ENCODE results near the gene METTL24.

Gene METTL24

DNA sequence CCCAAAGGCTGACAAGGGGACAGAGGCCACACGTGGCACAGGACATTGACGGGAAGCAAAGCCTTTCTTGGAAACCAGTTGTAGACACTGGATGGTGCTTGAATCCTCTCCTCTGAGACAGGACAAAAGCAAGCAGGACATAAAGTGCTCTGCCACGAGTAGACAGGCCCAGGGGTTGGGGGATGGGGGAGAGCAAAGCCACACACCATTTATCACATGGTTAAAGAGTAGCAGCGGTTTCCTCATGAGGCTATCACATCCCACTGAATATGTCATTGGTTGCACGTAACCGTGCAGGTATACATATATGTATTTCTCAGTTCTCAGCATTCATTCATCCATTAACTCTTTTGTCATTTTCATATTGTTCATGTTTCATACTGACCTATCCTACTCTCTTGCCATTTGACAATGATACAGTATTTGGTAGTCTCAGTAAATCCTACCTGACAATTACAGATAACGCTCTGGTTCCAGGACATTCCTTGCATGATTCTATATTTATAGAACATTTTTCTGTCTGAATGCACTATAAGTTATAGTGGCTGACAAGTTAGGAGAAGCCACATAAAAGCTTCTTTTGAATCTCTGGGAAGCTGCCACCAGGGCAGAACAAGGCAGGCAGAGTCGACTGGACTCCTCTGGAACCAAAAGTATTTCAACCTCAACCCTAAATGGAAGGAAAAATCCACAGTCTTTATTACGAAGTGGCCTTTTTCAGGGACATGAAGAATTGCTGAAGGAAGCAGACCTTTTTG is 23.5 kb downstream of the METTL24 start:
- DNase-seq (ENCODE audit: low spot score) = no peak

DNA sequence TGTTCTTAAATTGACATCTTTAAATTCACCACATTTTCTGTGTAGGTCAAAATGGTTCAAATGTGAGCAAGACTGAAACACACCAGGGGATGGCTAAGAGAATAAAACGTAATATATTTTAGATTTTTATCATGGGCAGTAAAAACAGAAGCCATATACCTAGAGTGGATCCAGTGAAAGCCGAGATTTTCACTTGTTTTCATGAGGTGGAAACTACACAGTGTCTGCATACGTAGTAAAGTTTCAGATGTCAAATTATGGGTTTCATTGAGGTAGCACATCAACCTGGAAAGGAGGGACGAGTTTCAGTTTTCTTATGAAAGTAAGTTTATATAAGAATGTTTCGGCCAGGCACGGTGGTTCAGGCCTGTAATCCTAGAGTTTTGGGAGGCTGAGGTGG is 25.9 kb downstream of the METTL24 start:
- no peak for DNase-seq (ENCODE audit: low spot score)

DNA sequence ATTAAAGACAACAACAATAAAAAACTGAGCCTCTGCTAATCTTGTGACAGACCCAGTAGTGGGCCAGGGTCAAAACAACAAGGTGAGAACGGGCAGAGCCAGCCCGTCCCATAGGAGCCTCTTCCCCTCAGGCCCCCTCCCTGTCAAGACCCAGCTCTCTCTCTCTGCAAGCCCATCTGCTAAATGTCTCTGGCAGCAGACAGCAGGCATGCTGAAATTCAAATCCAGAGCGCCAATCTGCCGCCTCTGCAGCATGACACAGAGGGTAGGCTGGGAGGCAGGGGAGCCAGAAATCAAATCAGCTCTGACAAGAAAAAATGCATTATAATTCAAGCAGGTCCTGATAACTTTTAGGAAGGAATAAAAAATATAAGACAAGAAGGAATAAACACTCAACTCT is 26.3 kb downstream of the METTL24 start:
- DNase-seq (ENCODE audit: low spot score) = no peak

DNA sequence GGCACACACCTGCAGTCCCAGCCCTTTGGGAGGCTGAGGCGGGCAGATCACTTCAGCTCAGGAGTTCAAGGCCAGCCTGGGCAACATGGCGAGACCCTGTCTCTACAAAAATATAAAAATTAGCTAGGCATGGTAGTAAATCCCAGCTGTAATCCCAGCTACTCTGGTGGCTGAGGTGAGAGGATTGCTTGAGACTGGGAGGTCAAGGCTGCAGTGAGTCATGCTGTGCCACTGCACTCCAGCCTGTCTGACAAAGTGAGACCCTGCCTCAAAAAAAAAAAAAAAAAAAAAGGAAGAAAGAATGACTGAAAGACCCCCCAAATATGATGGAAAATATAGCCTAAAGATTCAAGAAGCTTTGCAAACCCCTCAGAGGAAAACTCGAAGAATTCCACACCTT is 26.8 kb downstream of the METTL24 start:
- DNase-seq (ENCODE audit: low spot score) = no peak

DNA sequence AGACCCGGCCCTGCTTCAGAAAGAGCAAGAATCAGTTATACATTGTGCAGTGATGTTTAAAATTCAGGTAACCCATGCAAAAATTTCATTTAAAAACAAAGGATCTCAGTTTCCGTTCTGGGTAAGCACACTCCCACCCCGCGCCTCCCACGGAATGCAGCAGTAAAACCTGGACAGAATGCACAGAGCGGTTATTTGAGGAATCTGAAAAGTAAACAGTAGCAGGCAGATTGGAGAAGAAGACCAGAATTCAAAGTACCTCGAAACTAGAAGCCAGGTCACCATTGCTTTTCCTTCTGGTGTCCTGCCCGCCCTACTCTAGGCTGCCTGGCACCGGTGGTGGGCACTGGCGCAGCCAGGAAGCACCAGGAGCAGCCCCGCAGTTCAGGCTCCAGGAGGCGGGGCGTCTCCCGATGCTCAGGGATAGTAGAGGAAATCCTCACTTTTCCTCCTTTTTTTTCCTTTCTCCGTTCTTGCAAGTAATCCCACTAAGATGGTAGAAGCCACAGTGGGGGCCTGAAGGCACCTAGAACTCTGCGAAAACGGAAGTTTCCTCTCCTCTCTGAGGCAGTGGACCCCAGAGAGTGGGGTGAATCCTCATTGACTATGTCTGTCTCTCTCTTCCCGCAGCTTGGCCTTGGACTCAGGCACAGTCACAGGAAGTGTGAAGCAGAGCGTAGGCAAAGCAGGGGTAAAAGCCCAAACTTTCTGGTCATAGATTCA is 28.3 kb downstream of the METTL24 start:
- DNase-seq (ENCODE audit: low spot score) = no peak

DNA sequence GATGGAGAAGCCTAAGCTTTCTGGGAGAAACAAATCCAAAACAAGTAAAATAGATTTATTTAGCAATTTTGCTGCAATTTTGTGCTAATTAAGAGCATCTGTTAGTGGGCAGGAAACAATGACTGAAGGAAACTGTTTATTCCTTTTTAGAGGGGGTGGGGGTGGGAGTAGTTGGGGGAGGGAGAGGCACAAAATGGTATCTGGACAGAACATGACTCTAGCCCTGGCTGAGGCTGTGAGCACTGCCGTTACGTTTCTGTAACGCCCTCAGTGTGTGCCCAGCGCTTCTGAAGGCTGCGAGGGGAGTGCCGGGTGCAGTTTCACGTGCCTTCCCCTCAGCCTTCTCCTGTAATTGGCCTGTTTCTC is 28.8 kb downstream of the METTL24 start:
- no peak for DNase-seq (ENCODE audit: low spot score)

DNA sequence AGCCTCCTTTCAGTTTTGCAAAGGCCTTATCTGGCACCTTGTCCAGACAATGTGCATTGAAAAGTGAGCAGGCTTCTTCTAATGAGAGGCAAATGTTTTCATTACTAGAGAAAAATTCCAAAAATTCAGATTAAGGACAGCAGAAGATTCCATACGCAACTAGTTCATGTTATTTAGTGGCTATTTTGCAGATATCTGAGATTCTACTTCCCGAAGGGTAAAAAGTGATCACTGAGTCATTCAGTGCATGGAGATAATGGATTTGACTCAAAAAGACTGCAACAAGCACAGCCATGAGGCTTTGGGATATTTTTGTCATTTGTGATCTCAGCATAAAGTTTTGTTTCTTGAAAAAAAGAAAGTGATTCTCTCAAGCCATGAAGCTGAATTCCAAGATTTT is 29.9 kb downstream of the METTL24 start:
- no peak for DNase-seq (ENCODE audit: low spot score)

DNA sequence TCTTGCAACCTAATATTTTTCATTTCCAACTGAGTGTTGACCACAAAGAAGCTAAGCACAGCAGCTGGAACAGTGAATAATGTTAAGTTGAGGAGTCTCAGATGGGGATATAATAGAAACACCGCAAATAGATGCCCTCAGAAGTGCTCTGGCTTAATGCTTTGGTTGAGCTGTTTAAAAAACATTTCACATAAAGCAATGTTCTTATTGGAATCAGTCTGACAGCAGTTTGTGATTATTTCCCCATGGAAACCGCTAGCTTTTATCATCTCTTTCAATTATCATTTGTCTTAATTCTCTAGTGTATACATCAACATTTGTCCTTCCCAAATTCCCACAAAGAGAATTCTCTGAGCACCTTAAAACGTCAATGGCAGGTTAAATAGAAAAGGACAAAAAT is 30.8 kb downstream of the METTL24 start:
- no peak for DNase-seq (ENCODE audit: low spot score)

DNA sequence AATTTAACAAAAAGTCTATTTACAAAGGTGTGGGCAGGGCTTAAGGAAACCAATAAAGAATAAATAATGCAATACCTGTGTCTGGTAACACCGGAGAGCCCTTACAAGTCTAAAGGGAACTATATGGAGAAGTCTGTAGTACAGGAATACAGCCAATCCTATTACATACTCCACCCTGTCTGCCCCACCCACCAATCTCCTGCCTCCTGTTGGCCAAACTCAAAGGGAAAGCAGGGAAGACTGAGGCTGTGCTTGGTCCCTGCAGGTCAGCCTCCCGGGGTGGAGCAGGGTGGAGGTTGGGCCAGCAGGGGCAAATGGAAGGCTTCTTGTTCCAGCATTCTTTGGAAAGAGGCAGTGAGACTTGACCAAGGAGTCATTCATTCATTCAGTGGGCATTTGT is 31.5 kb downstream of the METTL24 start:
- no peak for DNase-seq (ENCODE audit: low spot score)

DNA sequence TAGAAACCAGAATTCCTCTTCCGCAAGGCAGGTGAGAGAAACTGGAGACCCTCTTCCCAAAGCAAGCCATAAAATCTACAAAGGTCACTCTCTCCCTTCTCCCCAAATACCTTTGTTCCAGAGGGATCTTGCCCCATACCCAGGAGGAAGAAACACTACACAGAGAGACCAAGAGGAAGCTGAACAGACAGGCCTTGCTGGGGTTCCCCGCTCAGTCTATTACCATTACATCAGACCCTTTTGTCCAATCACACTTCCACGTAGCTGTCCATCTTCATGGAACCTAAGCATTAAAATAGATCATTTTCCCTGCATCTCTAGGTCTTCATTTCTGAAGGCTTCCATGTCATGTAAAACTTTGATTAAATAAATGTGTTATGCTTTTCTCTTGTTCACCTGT is 32.1 kb downstream of the METTL24 start:
- DNase-seq (ENCODE audit: low spot score) = no peak

DNA sequence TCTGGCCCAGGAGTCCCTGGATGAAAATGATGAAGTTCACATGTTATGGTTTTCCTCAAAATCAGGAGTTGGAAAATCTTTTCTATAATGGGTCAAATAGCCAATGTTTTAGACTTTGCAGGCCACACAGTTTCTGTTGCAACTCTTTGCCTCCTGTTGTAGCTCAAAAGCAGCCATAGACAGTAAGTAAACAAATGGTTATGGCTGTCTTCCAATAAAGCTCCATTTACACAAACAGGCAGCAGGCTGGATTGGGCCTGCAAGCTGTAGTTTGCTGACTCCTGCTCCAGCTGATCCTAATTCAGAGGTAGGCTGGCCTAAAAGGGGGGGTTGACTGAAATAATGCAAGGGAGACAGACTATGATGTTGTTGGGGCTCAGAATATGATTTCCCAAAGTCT is 33.0 kb downstream of the METTL24 start:
- DNase-seq (ENCODE audit: low spot score) = no peak

DNA sequence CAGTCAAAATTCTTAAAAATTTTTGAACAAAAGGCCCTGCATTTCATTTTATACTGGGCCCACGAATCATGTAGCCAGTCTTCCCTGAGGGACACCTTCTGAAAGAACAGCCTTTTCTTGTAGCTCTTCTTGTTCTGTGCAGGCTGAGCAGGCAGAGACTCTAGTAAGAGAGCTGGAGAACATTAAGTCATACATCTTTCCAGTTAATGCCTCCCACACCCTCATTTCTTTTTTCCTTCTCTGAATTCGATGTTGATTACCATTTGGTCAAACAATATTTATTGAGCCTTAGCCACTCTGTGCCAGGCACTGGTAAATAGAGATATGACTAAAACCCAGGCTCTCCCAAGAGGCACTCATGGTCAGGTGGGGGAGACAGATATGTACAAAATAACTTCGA is 33.6 kb downstream of the METTL24 start:
- DNase-seq (ENCODE audit: low spot score) = no peak

DNA sequence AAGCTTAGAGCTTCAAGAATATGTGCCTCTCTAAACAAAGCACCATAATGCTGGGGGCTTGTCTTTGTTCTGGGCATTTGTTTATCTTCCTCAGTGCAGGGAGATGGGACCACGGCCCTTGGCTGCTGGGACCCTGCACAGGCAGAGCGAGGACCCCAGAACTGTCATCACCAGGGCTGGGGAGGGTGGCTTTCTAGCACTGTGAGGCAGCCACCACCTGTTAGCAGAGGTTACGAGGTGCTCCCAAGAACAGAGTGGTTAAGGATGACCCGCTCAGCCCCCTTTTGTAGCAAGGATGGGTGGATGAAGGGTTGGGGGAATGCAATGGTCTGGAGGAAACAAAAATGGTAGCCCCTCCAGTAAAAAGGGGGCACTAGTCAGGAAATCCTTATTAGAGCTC is 34.9 kb downstream of the METTL24 start:
- DNase-seq (ENCODE audit: low spot score) = no peak

DNA sequence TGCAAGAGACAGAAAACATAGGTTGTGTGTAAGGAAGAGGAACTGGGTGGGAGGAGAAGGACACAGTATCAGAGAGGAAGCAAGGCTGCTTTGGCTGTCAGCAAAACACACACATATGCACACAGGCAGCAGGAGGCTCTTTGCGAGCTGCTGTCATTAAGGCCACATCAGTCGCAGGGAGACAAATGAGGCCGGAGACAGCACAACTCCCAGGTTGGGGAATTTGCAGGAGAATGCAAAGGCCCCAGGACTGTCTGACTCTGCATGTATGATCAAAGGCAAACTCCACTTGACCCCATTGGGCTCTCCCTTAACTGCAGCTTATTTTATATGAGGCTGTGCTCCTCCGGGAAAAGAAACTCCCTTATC is 35.3 kb downstream of the METTL24 start:
- no peak for DNase-seq (ENCODE audit: low spot score)

DNA sequence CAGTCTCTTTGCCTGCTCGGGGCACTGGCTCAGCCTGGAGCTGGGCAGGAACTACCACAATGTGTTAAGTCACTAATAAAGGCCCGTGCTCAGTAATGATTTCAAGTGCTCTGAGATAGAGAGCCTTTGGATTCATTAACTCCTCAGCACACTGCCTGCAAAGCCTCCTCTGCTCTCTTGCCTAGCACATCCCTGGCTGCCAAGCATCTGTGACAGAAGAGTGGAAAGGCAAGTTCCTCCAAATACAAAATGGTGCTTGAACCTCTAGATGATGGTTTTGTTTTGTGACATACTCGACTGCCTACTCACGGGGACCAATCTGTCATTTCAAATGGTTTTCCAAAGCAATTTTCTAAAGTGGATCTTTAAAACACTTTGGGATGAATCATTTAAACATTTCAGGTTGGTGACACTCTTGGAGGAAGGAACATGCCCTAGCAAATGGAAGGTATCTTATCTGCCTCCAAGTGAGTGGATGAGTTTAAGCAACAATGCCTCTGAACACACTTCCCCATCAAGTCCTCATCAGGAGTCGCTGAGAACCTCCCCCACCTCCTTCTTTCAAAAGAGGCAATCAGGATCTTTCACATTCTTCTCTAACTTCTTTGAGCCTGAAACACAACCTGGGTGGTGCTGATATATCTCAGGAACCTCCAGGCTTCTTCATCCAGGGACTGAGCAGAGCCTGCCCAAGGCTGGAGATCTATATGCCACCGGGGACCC is 35.8 kb downstream of the METTL24 start:
- no peak for DNase-seq (ENCODE audit: low spot score)

DNA sequence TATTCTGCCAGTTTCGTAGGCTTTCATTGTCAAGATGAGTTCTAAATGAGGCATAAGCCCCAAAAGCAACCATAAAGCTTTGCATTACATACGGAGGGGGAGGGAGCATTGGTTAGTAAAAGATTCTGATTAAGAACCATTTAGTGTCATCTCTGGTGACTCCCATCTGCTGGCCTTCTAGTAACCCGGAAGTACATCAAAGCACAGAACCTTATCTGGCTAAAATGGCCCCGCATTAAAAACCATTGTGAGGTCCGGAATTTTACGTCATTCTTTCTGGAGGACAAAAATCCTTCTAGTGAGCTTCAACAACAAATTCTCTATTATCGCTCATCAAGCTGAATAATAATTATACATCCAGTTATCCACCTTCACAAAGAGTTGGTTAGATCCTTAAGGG is 37.8 kb downstream of the METTL24 start:
- DNase-seq (ENCODE audit: low spot score) = no peak

DNA sequence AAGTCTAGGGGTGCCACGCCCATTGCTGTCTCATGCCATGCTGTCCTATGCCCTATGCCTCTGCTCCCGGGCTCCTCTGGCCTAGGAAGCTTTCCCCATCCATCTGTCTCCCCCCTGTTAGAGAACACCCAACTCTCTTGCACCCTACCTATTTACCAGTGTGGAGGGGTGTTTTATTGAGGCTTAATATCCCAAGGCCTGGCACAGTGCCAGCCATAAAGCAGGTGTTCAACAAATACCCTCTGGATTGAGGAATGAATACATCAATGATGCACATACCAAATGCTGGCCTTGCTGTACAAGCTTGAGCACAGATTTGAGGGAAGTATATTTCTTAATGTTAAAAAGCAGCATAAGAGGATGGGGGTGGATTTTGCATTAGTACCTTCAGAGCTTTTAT is 38.3 kb downstream of the METTL24 start:
- no peak for DNase-seq (ENCODE audit: low spot score)

DNA sequence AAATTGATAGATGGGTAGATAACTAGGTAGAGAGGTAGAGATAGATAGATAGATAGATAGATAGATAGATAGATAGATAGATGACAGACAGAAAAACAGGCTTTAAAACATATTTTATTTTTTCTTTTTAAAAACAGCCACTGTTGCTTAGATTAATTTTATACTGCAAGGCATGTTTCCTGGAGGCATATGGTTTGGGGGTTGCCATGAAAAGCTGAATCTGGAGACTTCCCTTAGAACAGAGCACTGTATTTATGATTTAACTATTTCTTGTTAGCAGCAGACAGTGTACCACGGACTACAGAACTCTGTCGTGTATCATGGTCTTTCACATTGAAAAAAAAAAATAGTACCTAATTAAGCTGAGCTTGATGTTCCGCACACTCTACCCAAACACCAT is 38.8 kb downstream of the METTL24 start:
- no peak for DNase-seq (ENCODE audit: low spot score)

DNA sequence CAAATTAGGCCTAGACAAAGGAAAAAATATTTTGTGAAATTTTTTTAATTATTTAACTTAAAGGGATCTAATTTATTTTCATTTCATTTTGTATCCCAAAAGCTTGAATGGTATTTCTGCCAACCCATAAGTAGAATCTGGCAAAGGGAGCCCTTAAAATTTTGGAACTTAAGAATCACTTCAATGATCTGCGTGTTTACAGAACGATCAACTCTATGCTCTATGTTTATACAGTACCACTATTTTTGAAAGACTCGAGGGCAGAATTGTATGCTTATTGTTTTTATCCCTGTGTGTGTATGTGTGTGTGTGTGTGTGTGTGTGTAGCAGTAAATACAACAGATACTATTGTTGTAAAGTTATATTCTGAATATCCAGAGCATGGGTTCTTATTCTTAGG is 39.2 kb downstream of the METTL24 start:
- no peak for DNase-seq (ENCODE audit: low spot score)

DNA sequence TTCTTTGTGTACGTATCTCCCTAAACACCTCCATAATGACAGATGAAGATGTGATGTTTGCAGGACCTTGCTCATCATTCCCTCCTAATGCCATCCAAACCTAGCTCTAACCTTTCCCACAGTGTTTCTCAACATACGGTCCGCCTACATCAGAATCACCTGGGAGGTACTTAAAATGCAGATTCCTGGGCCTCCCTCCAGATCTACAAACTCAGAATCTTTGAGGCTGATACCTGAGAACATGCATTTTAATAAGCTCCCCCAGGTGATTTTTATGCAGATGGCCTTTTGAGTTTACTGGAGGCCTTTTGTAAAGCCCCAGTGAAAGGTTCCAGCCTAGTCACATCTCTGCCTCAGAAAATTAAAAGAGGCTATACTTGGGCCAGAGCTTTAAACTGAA is 40.5 kb downstream of the METTL24 start:
- no peak for DNase-seq (ENCODE audit: low spot score)

DNA sequence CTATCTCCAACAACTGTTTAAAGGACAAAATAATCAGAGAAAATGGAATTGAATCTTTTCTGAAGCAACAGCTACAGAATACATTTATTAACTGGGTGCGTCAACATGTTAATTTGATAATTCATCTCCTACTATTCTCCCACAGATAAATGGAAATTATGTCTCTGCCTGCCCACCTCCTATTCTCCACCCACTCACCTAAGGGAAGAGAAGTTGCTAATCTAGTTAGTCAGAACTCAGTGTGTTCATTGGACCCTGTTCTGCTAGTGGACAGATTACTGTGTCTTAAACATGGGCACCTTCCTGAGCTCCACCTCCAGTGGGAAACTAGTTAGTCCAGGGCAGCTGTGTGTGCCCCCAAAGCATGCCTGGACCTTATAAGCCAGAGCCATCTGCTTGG is 41.0 kb downstream of the METTL24 start:
- no peak for DNase-seq (ENCODE audit: low spot score)

DNA sequence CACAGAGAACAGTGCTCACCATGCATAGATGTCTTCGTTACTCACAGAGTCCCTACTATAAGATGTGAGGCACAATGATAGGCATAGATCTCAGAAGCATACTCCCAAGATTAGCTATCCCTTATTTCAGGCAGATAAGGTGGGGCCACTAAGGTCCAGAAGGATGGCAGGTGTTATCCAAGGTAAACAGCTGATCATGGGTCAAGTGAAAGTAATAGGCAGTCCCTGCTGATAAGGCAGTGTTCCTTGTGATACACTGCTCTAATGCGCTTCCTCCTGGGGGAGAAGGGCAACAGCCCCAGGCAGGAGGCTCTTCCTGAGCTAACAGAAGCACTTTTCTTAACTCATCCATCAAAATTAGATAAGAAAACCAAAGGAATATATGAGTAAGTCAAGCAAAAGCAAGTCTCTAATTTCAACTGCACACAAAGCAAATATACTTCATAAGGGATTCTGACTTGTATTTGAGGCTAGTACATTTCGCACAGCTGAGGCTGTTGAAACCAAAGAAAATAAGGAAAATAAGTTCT is 42.2 kb downstream of the METTL24 start:
- DNase-seq (ENCODE audit: low spot score) = no peak

DNA sequence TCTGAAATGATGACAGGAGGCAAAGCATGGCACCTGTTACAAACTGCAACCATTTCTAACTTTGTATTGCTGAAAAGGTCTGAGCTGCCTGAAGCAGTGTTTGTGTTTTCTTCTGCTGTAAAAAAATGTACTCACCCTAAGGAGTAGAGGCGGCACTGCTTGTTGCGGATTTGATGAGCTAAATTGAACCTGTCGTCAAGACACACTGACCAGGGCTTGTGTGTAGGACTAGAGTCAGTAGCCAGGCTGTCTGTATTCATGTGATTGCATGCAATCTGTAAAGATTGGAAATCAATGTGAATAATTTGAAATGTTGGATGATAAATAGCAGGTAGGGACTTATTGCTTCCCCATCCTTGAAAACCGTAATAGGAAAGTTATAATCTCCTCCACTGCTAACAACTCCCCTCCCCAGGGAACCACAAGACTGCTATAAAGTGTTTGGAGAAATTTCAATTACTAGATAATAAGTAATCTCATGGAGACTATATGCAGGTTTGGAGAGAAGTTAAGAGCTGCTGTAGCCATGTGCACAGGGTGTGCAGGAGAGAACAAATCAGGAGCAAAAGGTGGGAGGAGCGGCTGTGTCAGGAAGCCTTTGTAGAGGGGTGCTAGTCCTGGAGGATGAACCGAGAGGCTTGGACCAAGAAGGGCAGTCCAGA is 42.8 kb downstream of the METTL24 start:
- no peak for DNase-seq (ENCODE audit: low spot score)
